Right ventricle myocardium inferior (tissue), 1 donor: ENCODE measurements around the gene SRGAP2C. TPM values are rescaled to one million over a fixed set of nuclear protein-coding genes. Genes with fewer than 3 reads are reported as not detected.
A peak's percentile ranks its signal among the peaks of the same experiment; 100 is the strongest.
"Not testable (repeated sequence)": the region's sequence is repeated elsewhere in the genome, so short reads cannot be mapped to it uniquely, and the experiment has no call there.

Source experiments
- ATAC-seq: fragments of 200-7000 bp; cut with Tn5 transposase; one replicate; pipeline ENCODE4 v1.9.1; 2020; ENCODE audit warnings: mild to moderate bottlenecking, moderate library complexity
- DNase-seq: peaks from one replicate; pipeline ENCODE4 v3.0.0; 2021; ENCODE audit errors: missing footprints
- intact Hi-C: fragments of 100-400 bp; cut with DNase I; formaldehyde crosslinking; loops from one replicate; pipeline ENCODE4 v1.11.0; 2022
- total RNA-seq: library from RNA; stranded (reverse); fragmentation: NEBNext Ultra II Directional; extraction: Animal tissue kit (Norgen Biotek cat#: 25700); gene quantifications from one replicate; pipeline ENCODE4 v1.2.1, GENCODE V29; 2021
- donor health status: DM: no; HTN: yes; CAD: no; lungs with severe emphysema.

The SRGAP2C gene
- total RNA-seq, 1 donor from 2014 or later = 14.0 TPM

GRCh38 chr1:121178197-121178596, 6.6 kb upstream of the SRGAP2C start:
- DNase-seq, ATAC-seq, intact Hi-C loops: not testable (repeated sequence)

- DNase-seq = peak; percentile 27
- intact Hi-C loops, ATAC-seq: not testable (repeated sequence)
These were observed 908 bp upstream of the SRGAP2C start for GRCh38 chr1:121183867-121184266.

- intact Hi-C loops = not testable (repeated sequence)
- peak; percentile 66 for DNase-seq
- peak; percentile 41 for ATAC-seq
These were observed 449 bp downstream of the SRGAP2C start for GRCh38 chr1:121185140-121185708.

- ATAC-seq, intact Hi-C loops, DNase-seq: not testable (repeated sequence)
These were observed 1.4 kb downstream of the SRGAP2C start for GRCh38 chr1:121186191-121186590.

- intact Hi-C loops, DNase-seq, ATAC-seq: not testable (repeated sequence)
These were observed 3.1 kb downstream of the SRGAP2C start for GRCh38 chr1:121187914-121188313.

- DNase-seq, intact Hi-C loops, ATAC-seq: not testable (repeated sequence)
These were observed 7.7 kb downstream of the SRGAP2C start for GRCh38 chr1:121192512-121192911.

GRCh38 chr1:121197095-121197882, 12.5 kb downstream of the SRGAP2C start:
- ATAC-seq, intact Hi-C loops, DNase-seq: not testable (repeated sequence)

- ATAC-seq, intact Hi-C loops, DNase-seq: not testable (repeated sequence)
These were observed 15.0 kb downstream of the SRGAP2C start for GRCh38 chr1:121199763-121200162.

GRCh38 chr1:121200232-121200631, 15.5 kb downstream of the SRGAP2C start:
- intact Hi-C loops, DNase-seq, ATAC-seq: not testable (repeated sequence)

GRCh38 chr1:121200985-121201981, 16.5 kb downstream of the SRGAP2C start:
- DNase-seq, ATAC-seq, intact Hi-C loops: not testable (repeated sequence)

- ATAC-seq, intact Hi-C loops, DNase-seq: not testable (repeated sequence)
These were observed 18.2 kb downstream of the SRGAP2C start for GRCh38 chr1:121202986-121203385.

GRCh38 chr1:121205786-121206711, 21.3 kb downstream of the SRGAP2C start:
- ATAC-seq, DNase-seq, intact Hi-C loops: not testable (repeated sequence)

GRCh38 chr1:121207328-121207727, 22.6 kb downstream of the SRGAP2C start:
- ATAC-seq, DNase-seq, intact Hi-C loops: not testable (repeated sequence)

- DNase-seq, intact Hi-C loops, ATAC-seq: not testable (repeated sequence)
These were observed 23.6 kb downstream of the SRGAP2C start for GRCh38 chr1:121208375-121208774.

- DNase-seq, intact Hi-C loops: not testable (repeated sequence)
These were observed 26.0 kb downstream of the SRGAP2C start for GRCh38 chr1:121210778-121211177.

GRCh38 chr1:121213491-121213890, 28.7 kb downstream of the SRGAP2C start:
- DNase-seq, ATAC-seq, intact Hi-C loops: not testable (repeated sequence)

More at GRCh38 chr1:121210778-121211177, 26.0 kb downstream of the SRGAP2C start:
- not testable (repeated sequence) for ATAC-seq

- DNase-seq, intact Hi-C loops: not testable (repeated sequence)
- peak; percentile 71 for ATAC-seq
These were observed 29.9 kb downstream of the SRGAP2C start for GRCh38 chr1:121214544-121215156.
